GM23338 (cell line): ENCODE data around the gene BICD2. TPM values are rescaled to one million over a fixed set of nuclear protein-coding genes. Genes with fewer than 3 reads are reported as not detected.
"Not testable (repeated sequence)": the region's sequence is repeated elsewhere in the genome, so short reads cannot be mapped to it uniquely, and the experiment has no call there.

Experiments used
- ATAC-seq: fragments of 200-7000 bp; cut with Tn5 transposase; 3 replicates; pipeline ENCODE4 v1.9.1; 2020
- DNase-seq: peaks from one replicate; pipeline ENCODE4 v3.0.0-alpha.2; 2015; ENCODE audit warnings: low spot score
- H2AFZ ChIP-seq: fragments of 200-600 bp; sonication (generic); 2 replicates; pipeline ENCODE4 v1.8.0; 2016; ENCODE audit warnings: antibody characterized with exemption, mild to moderate bottlenecking, moderate library complexity
- H3F3A ChIP-seq: fragments of 200-600 bp; sonication (generic); replicated peaks from 2 replicates; pipeline ENCODE4 v1.8.0; 2017; ENCODE audit warnings: antibody characterized with exemption, mixed run types, low read depth
- H3K27ac ChIP-seq: fragments of 200-600 bp; sonication (generic); 2 replicates; pipeline ENCODE4 v1.6.1; 2016; ENCODE audit warnings: low read depth
- H3K27me3 ChIP-seq: fragments of 200-600 bp; sonication (generic); 2 replicates; pipeline ENCODE4 v1.8.0; 2016; ENCODE audit warnings: mild to moderate bottlenecking, mixed run types, moderate library complexity; ENCODE audit not compliant: insufficient read depth
- H3K36me3 ChIP-seq: fragments of 200-600 bp; sonication (generic); 2 replicates; pipeline ENCODE4 v1.8.0; 2016; ENCODE audit warnings: mild to moderate bottlenecking; ENCODE audit not compliant: insufficient read depth
- H3K4me1 ChIP-seq: fragments of 200-600 bp; sonication (generic); 2 replicates; pipeline ENCODE4 v1.8.0; 2016; ENCODE audit warnings: mild to moderate bottlenecking, moderate library complexity; ENCODE audit not compliant: insufficient read depth
- H3K4me2 ChIP-seq: fragments of 200-600 bp; sonication (generic); 2 replicates; pipeline ENCODE4 v1.7.1; 2017; ENCODE audit warnings: mixed run types
- H3K4me3 ChIP-seq: fragments of 200-600 bp; sonication (generic); 2 replicates; pipeline ENCODE4 v1.6.1; 2016; ENCODE audit warnings: mixed run types
- H3K79me2 ChIP-seq: fragments of 200-600 bp; sonication (generic); replicated peaks from 2 replicates; pipeline ENCODE4 v1.8.0; 2017; ENCODE audit warnings: mild to moderate bottlenecking; ENCODE audit not compliant: insufficient read depth
- H3K9me2 ChIP-seq: fragments of 200-600 bp; sonication (generic); 2 replicates; pipeline ENCODE4 v1.8.0; 2017; ENCODE audit not compliant: insufficient read depth
- H4K20me1 ChIP-seq: fragments of 200-600 bp; sonication (generic); replicated peaks from 2 replicates; pipeline ENCODE4 v1.8.0; 2017; ENCODE audit warnings: mild to moderate bottlenecking; ENCODE audit not compliant: insufficient read depth
- H3K27ac Mint-ChIP-seq: 2 replicates; pipeline ENCODE4 v1.8.0; 2020; ENCODE audit warnings: inconsistent platforms, mild to moderate bottlenecking, moderate library complexity, mixed read lengths
- H3K27me3 Mint-ChIP-seq: 3 replicates; pipeline ENCODE4 v1.8.0; 2022; ENCODE audit warnings: low read depth, mild to moderate bottlenecking, moderate library complexity, mixed read lengths, inconsistent platforms; ENCODE audit not compliant: insufficient read depth, poor library complexity
- H3K36me3 Mint-ChIP-seq: 3 replicates; pipeline ENCODE4 v1.8.0; 2021; ENCODE audit warnings: low read depth, mild to moderate bottlenecking, inconsistent platforms, moderate library complexity, mixed read lengths
- H3K4me1 Mint-ChIP-seq: 3 replicates; pipeline ENCODE4 v1.8.0; 2020; ENCODE audit warnings: mild to moderate bottlenecking, inconsistent platforms, mixed read lengths
- H3K4me3 Mint-ChIP-seq: 3 replicates; pipeline ENCODE4 v1.8.0; 2021; ENCODE audit warnings: moderate library complexity, mild to moderate bottlenecking, inconsistent platforms, mixed read lengths
- H3K9me3 Mint-ChIP-seq: 3 replicates; pipeline ENCODE4 v1.8.0; 2020; ENCODE audit warnings: moderate library complexity, mild to moderate bottlenecking, inconsistent platforms, mixed read lengths
- CREB1 ChIP-seq: fragments of 250-450 bp; sonication (Bioruptor Pico); IDR thresholded peaks from 2 replicates; pipeline ENCODE4 v1.5.0; 2020; ENCODE audit warnings: low read depth, mild to moderate bottlenecking, moderate library complexity
- EZH2phosphoT487 ChIP-seq: fragments of 200-600 bp; sonication (generic); IDR thresholded peaks from one replicate; pipeline ENCODE4 v1.8.1; 2018; ENCODE audit warnings: antibody characterized with exemption; ENCODE audit not compliant: unreplicated experiment
- JUNB ChIP-seq: IDR thresholded peaks from one replicate; pipeline ENCODE4 v1.6.1; 2016; ENCODE audit warnings: antibody characterized with exemption; ENCODE audit not compliant: unreplicated experiment
- NANOG ChIP-seq: IDR thresholded peaks from 2 replicates; pipeline ENCODE4 v1.6.1; 2016; ENCODE audit warnings: antibody characterized with exemption, borderline replicate concordance
- POLR2AphosphoS5 ChIP-seq: IDR thresholded peaks from 2 replicates; pipeline ENCODE4 v1.6.1; 2016; ENCODE audit warnings: antibody characterized with exemption, low read depth
- REST ChIP-seq: IDR thresholded peaks from one replicate; pipeline ENCODE4 v1.6.1; 2018; ENCODE audit warnings: antibody characterized with exemption; ENCODE audit not compliant: unreplicated experiment
- STAT1 ChIP-seq: IDR thresholded peaks from one replicate; pipeline ENCODE4 v1.6.1; 2016; ENCODE audit warnings: antibody characterized with exemption; ENCODE audit not compliant: unreplicated experiment
- ZNF331 ChIP-seq: fragments of 250-450 bp; sonication (Bioruptor Pico); IDR thresholded peaks from 2 replicates; pipeline ENCODE4 v1.5.0; 2020; ENCODE audit warnings: low read depth, mild to moderate bottlenecking, moderate library complexity
- polyA plus RNA-seq: library from polyadenylated mRNA; unstranded; fragments of >200 nt; fragmentation: Nextera tagmentation; extraction: Ambion mirVana; gene quantifications from 2 replicates; pipeline ENCODE4 v1.2.1, GENCODE V29; 2016
- total RNA-seq: library from RNA; depleted of rRNA; stranded (reverse); fragments of >200 nt; shearing (Covaris generic); gene quantifications from 2 replicates; pipeline ENCODE4 v1.2.3, GENCODE V29; 2014
- TF ChIP-seq, protein P1 (sequence below), 2 experiments: fragments of 200-600 bp in 1 of 2; sonication (generic) in 1 of 2; conservative IDR thresholded peaks; 2 replicates each; pipeline versions ENCODE4 v1.5.1 to v1.6.1; 2016 to 2017; ENCODE audit warnings: antibody characterized with exemption in 2 of 2, low read depth in 2 of 2, mild to moderate bottlenecking in 2 of 2, moderate library complexity in 1 of 2
- TF ChIP-seq, protein P2 (sequence below): IDR thresholded peaks from 2 replicates; pipeline ENCODE4 v1.6.1; 2016; ENCODE audit warnings: antibody characterized with exemption

BICD2 gene
- total and polyA plus RNA-seq, 2 experiments from 2014 or later, result 8.7 to 34.3 TPM

DNA sequence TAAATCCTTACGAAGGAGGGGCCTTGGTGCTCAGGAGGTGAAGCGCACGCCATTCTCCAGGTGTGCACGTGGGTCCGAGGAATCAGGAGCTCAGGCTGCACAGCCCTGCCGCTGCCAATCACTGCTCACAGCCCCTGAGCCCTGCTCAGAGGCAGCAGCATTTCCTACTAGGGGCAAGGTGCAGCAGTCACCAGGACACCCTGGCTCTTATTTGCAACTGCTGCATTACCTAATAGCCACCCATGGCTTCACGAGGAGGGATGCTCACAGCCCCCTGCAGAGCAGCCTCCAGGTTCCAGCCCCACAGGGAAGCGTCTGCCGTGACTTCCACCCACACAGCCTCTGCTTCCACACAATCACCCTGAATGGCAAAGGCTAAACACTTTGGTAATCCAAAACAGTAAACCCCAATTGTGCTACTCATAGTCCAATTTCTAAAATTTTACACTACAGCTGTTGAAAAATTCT lies 31.7 kb upstream of the BICD2 start:
- H3K9me2 ChIP-seq, H3K27ac Mint-ChIP-seq, H3K36me3 Mint-ChIP-seq, H3K27ac ChIP-seq, H3K79me2 ChIP-seq, H3K4me1 Mint-ChIP-seq, DNase-seq, H3K4me3 ChIP-seq, H3K4me1 ChIP-seq, H3K4me2 ChIP-seq, H4K20me1 ChIP-seq, H3F3A ChIP-seq, H3K36me3 ChIP-seq, H3K27me3 Mint-ChIP-seq, H3K9me3 Mint-ChIP-seq, H3K27me3 ChIP-seq, H3K4me3 Mint-ChIP-seq: not testable (repeated sequence)
- ATAC-seq, result peak; percentile 59
- H2AFZ ChIP-seq, result 0 out of 2 replicates have a peak overlapping the region, but pooled peaks have one; percentile 32

- Histone ChIP-seq H3K4me3 (no peak overlapping the region), H3K4me1 (peaks cover 6% of the 10 kb centered on the region; the same call in 1 of the 2 replicates), H3F3A (no peaks in the 10 kb centered on the region), H2AFZ (0 out of 2 replicates have a peak overlapping the region, but pooled peaks have one; percentile 32), H3K27ac (no peak overlapping the region), H3K79me2 (no peaks in the 10 kb centered on the region), H3K27me3 (no peaks in the 10 kb centered on the region), H3K9me2 (no peaks in the 10 kb centered on the region), H4K20me1 (no peaks in the 10 kb centered on the region), H3K4me2 (no peak overlapping the region), H3K36me3 (no peaks in the 10 kb centered on the region)
- Mint-ChIP-seq H3K9me3 (no peaks in the 10 kb centered on the region), H3K4me1 (no peaks in the 10 kb centered on the region; the same call in 2 of the 3 replicates), H3K4me3 (no peak overlapping the region), H3K27ac (no peak overlapping the region), H3K36me3 (no peaks in the 10 kb centered on the region), H3K27me3 (peaks cover 3% of the 10 kb centered on the region)
- no peak for ATAC-seq
- no peak for DNase-seq
- TF ChIP-seq EZH2phosphoT487, result no peak
- no peak for TF ChIP-seq STAT1
- TF ChIP-seq JUNB, result no peak
- TF ChIP-seq REST, result no peak
- no peak for TF ChIP-seq CREB1 (CRISPR knock-in tag)
- no peak for TF ChIP-seq ZNF331 (CRISPR knock-in tag)
- TF ChIP-seq NANOG, result no peak
- TF ChIP-seq POLR2AphosphoS5, result no peak
- TF ChIP-seq, protein P1, sequence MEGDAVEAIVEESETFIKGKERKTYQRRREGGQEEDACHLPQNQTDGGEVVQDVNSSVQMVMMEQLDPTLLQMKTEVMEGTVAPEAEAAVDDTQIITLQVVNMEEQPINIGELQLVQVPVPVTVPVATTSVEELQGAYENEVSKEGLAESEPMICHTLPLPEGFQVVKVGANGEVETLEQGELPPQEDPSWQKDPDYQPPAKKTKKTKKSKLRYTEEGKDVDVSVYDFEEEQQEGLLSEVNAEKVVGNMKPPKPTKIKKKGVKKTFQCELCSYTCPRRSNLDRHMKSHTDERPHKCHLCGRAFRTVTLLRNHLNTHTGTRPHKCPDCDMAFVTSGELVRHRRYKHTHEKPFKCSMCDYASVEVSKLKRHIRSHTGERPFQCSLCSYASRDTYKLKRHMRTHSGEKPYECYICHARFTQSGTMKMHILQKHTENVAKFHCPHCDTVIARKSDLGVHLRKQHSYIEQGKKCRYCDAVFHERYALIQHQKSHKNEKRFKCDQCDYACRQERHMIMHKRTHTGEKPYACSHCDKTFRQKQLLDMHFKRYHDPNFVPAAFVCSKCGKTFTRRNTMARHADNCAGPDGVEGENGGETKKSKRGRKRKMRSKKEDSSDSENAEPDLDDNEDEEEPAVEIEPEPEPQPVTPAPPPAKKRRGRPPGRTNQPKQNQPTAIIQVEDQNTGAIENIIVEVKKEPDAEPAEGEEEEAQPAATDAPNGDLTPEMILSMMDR (conservative IDR thresholded peaks at IDR 0.05; ENCODE audit: low read depth in 2 of 2), result no peak
- TF ChIP-seq, protein P2, sequence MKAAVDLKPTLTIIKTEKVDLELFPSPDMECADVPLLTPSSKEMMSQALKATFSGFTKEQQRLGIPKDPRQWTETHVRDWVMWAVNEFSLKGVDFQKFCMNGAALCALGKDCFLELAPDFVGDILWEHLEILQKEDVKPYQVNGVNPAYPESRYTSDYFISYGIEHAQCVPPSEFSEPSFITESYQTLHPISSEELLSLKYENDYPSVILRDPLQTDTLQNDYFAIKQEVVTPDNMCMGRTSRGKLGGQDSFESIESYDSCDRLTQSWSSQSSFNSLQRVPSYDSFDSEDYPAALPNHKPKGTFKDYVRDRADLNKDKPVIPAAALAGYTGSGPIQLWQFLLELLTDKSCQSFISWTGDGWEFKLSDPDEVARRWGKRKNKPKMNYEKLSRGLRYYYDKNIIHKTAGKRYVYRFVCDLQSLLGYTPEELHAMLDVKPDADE, result no peak
Measured at GRCh38 chr9:92795598-92796336, 31.1 kb upstream of the BICD2 start.
